Gastrocnemius medialis (tissue), 4 donors: ENCODE measurements around the gene TRIM62. TPM values are rescaled to one million over a fixed set of nuclear protein-coding genes. Genes with fewer than 3 reads are reported as not detected.

Experiments
- ATAC-seq, 2 donors: fragments of 150-250 bp; one replicate each; pipeline ENCODE4 v1.9.1; 2016
- DNase-seq, 2 donors: peaks; one replicate each; pipeline ENCODE4 v3.0.0-alpha.2; 2019
- H3K27ac ChIP-seq, 4 donors: fragments of 200-600 bp; sonication (generic); 1 replicate in 1 of 4; 2 replicates in 3 of 4; pipeline ENCODE4 v1.5.1; 2016 to 2018; ENCODE audit warnings: mild to moderate bottlenecking in 2 of 4, moderate library complexity in 1 of 4
- H3K27me3 ChIP-seq, 3 donors: fragments of 200-600 bp; sonication (generic) in 2 of 3; 1 replicate in 1 of 3; 2 replicates in 2 of 3; pipeline versions ENCODE4 v1.5.1 to v1.6.0; 2016 to 2019; ENCODE audit warnings: mild to moderate bottlenecking in 1 of 3, moderate library complexity in 1 of 3
- H3K36me3 ChIP-seq, 2 donors: fragments of 200-600 bp; sonication (generic) in 1 of 2; one replicate each; pipeline ENCODE4 v1.5.1; 2017 to 2018
- H3K4me1 ChIP-seq, 2 donors: fragments of 200-600 bp; sonication (generic) in 1 of 2; one replicate each; pipeline ENCODE4 v1.5.1; 2016 to 2017; ENCODE audit warnings: mild to moderate bottlenecking in 2 of 2
- H3K4me3 ChIP-seq, 4 donors: fragments of 200-600 bp; sonication (generic) in 3 of 4; 1 replicate in 1 of 4; 2 replicates in 3 of 4; pipeline ENCODE4 v1.5.1; 2016 to 2019; ENCODE audit warnings: mild to moderate bottlenecking in 2 of 4
- H3K9me3 ChIP-seq, 3 donors: fragments of 200-600 bp; sonication (generic) in 2 of 3; 1 replicate in 1 of 3; 2 replicates in 2 of 3; pipeline ENCODE4 v1.5.1; 2016 to 2019
- CTCF ChIP-seq, 5 experiments: fragments of 450-650 bp in 3 of 5; fragments of 200-600 bp in 2 of 5; sonication (generic) in 2 of 5; IDR thresholded peaks in 4 of 5; conservative IDR thresholded peaks in 1 of 5; 1 replicate in 4 of 5; 2 replicates in 1 of 5; pipeline ENCODE4 v1.5.1; 2016 to 2019; ENCODE audit warnings: antibody characterized with exemption in 5 of 5, mild to moderate bottlenecking in 3 of 5, moderate library complexity in 3 of 5
- POLR2A ChIP-seq, 2 donors: fragments of 450-650 bp; IDR thresholded peaks; one replicate each; pipeline ENCODE4 v1.6.1; 2017; ENCODE audit warnings: antibody characterized with exemption in 2 of 2, mild to moderate bottlenecking in 2 of 2, moderate library complexity in 2 of 2
- in situ Hi-C, 4 donors: fragments of 200-750 bp; cut with MboI; loops; one replicate each; pipeline versions ENCODE4 v1.15.0 to v1.8.0; 2017; ENCODE audit warnings: low sequenced_read_pairs in 4 of 4
- intact Hi-C: fragments of 100-400 bp; cut with DNase I; formaldehyde crosslinking; loops from one replicate; pipeline ENCODE4 v1.15.1; 2023; ENCODE audit warnings: low total_unique reads
- total RNA-seq, 4 donors: library from RNA; depleted of rRNA; stranded (reverse); fragments of >200 nt; gene quantifications; one replicate each; pipeline versions ENCODE4 v1.1.0 to v1.2.3, GENCODE V29; 2016

The TRIM62 gene
- total RNA-seq, 4 donors from 2014 or later = 3.3 to 10.8 (median 7.4) TPM

DNA sequence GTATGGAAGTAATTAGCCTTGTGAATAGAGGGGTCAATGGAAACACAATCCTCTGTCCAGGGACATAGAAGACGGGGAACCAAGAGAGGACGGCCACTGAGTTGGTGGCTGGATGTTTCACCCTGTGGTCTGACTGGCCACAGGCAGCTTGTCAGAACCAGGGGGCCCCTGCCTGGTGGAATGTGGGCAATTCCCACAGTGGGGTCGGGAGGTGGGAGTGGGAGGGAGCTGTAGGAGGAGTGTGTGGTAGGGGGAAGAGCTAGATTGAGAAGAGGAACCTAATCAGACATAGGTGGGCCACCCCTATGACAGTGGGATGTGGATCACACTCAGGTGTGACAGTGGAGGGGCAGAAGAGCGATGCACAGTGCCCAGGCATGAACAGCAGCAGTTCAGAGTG is 31.3 kb downstream of the TRIM62 start:
- no peak for TF ChIP-seq CTCF (IDR thresholded peaks at IDR 0.05 in 4 of 5, conservative IDR thresholded peaks at IDR 0.05 in 1 of 5)
- TF ChIP-seq POLR2A (IDR thresholded peaks at IDR 0.05) = no peak
- Histone ChIP-seq H3K27ac (no peak overlapping the region), H3K9me3 (no peaks in the 10 kb centered on the region), H3K36me3 (peaks cover 0 to 10% of the 10 kb centered on the region in 2 donors), H3K27me3 (no peaks in the 10 kb centered on the region), H3K4me3 (no peak overlapping the region), H3K4me1 (peaks cover 11 to 18% of the 10 kb centered on the region in 2 donors)
- DNase-seq (no peak), ATAC-seq (no peak)
- in situ Hi-C loops (no loop called here), intact Hi-C loops (no loop called here)

- in situ Hi-C loops = no loop called here
Observed at GRCh38 chr1:33149453-33150190, 32.2 kb downstream of the TRIM62 start.

DNA sequence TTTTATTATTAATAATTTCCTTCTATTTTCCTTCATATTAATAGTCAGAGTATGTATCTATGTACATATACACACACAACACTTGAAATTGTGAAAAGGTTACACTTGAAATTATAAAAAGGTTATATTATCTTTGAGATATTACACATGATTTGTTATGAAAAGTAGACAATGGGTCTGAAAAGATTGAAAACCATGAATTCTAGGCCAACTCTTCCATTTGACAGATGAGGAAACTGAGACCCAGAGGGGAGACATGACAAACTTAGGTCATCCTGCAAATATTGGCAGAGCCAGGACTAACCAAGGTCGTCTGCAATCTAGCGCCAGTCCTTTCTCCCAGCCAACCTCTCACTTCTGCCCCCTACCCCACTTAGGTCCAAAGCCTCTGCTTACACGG is 33.2 kb downstream of the TRIM62 start:
- ATAC-seq (no peak), DNase-seq (no peak)
- TF ChIP-seq CTCF (IDR thresholded peaks at IDR 0.05 in 4 of 5, conservative IDR thresholded peaks at IDR 0.05 in 1 of 5) (no peak), POLR2A (IDR thresholded peaks at IDR 0.05) (no peak)
- intact Hi-C loops (no loop called here), in situ Hi-C loops (no loop called here)
- Histone ChIP-seq H3K4me1 (peaks cover 8 to 14% of the 10 kb centered on the region in 2 donors), H3K36me3 (peaks cover 0 to 10% of the 10 kb centered on the region in 2 donors), H3K27me3 (no peaks in the 10 kb centered on the region), H3K9me3 (no peaks in the 10 kb centered on the region), H3K27ac (no peak overlapping the region), H3K4me3 (no peak overlapping the region)

More at GRCh38 chr1:33149453-33150190, 32.2 kb downstream of the TRIM62 start:
- TF ChIP-seq CTCF (IDR thresholded peaks at IDR 0.05 in 4 of 5, conservative IDR thresholded peaks at IDR 0.05 in 1 of 5) (no peak), POLR2A (IDR thresholded peaks at IDR 0.05) (no peak)
- Histone ChIP-seq H3K27me3 (no peaks in the 10 kb centered on the region), H3K27ac (no peak overlapping the region), H3K4me1 (peaks cover 11 to 18% of the 10 kb centered on the region in 2 donors), H3K9me3 (no peaks in the 10 kb centered on the region), H3K4me3 (no peak overlapping the region), H3K36me3 (peaks cover 0 to 10% of the 10 kb centered on the region in 2 donors)
- ATAC-seq (no peak), DNase-seq (no peak)
- intact Hi-C loops = no loop called here

DNA sequence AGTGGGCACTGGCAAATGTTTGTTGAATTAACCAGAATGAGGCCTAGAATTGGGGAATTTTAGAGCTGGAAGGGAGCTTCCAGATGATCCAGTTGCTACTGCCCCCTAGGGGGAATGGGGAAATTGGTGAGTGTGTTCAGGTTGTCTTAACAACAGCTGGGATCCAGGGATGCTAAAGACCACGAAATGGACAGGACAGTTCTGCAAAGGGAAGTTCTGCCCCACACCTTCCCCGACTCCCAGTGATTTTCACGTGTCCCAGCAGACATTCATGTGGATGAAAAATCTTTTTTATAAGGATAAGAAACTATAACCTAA is 33.9 kb downstream of the TRIM62 start:
- H3K27me3 ChIP-seq = no peaks in the 10 kb centered on the region
- no peaks in the 10 kb centered on the region for H3K9me3 ChIP-seq
- H3K27ac ChIP-seq = no peak overlapping the region
- intact Hi-C loops (no loop called here), in situ Hi-C loops (no loop called here)
- ATAC-seq (no peak), DNase-seq (no peak)
- H3K36me3 ChIP-seq = peaks cover 0 to 10% of the 10 kb centered on the region in 2 donors
- peaks cover 5 to 9% of the 10 kb centered on the region in 2 donors for H3K4me1 ChIP-seq
- no peak for TF ChIP-seq POLR2A (IDR thresholded peaks at IDR 0.05)
- TF ChIP-seq CTCF (IDR thresholded peaks at IDR 0.05 in 4 of 5, conservative IDR thresholded peaks at IDR 0.05 in 1 of 5) = no peak
- no peak overlapping the region for H3K4me3 ChIP-seq
